ENCODE results near the gene TTC3.

Gene TTC3

GRCh38 chr21:37064841-37065240 is 8.2 kb upstream of the TTC3 start:
- Histone ChIP-seq H3K9me3 (ENCODE audit: severe bottlenecking) (no peaks in the 10 kb centered on the region), H3K4me1 (ENCODE audit: insufficient read depth, poor library complexity, severe bottlenecking) (peaks cover 9% of the 10 kb centered on the region), H3K27me3 (ENCODE audit: insufficient read depth, poor library complexity, severe bottlenecking) (no peaks in the 10 kb centered on the region), H3K27ac (ENCODE audit: poor library complexity, severe bottlenecking) (no peak overlapping the region), H3K4me3 (ENCODE audit: severe bottlenecking) (no peak overlapping the region), H3K36me3 (ENCODE audit: low read depth) (peaks cover 34% of the 10 kb centered on the region)
- no peak for TF ChIP-seq CTCF (IDR thresholded peaks at IDR 0.05; ENCODE audit: poor library complexity, severe bottlenecking)
- no peak for ATAC-seq (ENCODE audit: low read depth)
- no peak for DNase-seq (ENCODE audit: low spot score)

- Histone ChIP-seq H3K4me1 (ENCODE audit: insufficient read depth, poor library complexity, severe bottlenecking) (peaks cover 1% of the 10 kb centered on the region), H3K4me3 (ENCODE audit: severe bottlenecking) (no peak overlapping the region), H3K27ac (ENCODE audit: poor library complexity, severe bottlenecking) (no peak overlapping the region), H3K9me3 (ENCODE audit: severe bottlenecking) (no peaks in the 10 kb centered on the region), H3K36me3 (ENCODE audit: low read depth) (peaks cover 37% of the 10 kb centered on the region), H3K27me3 (ENCODE audit: insufficient read depth, poor library complexity, severe bottlenecking) (no peaks in the 10 kb centered on the region)
- ATAC-seq (ENCODE audit: low read depth), result no peak
- TF ChIP-seq CTCF (IDR thresholded peaks at IDR 0.05; ENCODE audit: poor library complexity, severe bottlenecking), result no peak
- DNase-seq (ENCODE audit: low spot score), result no peak
Measured at GRCh38 chr21:37065561-37066177, 7.4 kb upstream of the TTC3 start.

GRCh38 chr21:37071561-37072273 is 1.3 kb upstream of the TTC3 start:
- Histone ChIP-seq H3K9me3 (ENCODE audit: severe bottlenecking) (no peaks in the 10 kb centered on the region), H3K4me3 (ENCODE audit: severe bottlenecking) (peak overlapping the region; percentile 88), H3K27me3 (ENCODE audit: insufficient read depth, poor library complexity, severe bottlenecking) (no peaks in the 10 kb centered on the region), H3K4me1 (ENCODE audit: insufficient read depth, poor library complexity, severe bottlenecking) (no peaks in the 10 kb centered on the region), H3K27ac (ENCODE audit: poor library complexity, severe bottlenecking) (peak overlapping the region; percentile 74), H3K36me3 (ENCODE audit: low read depth) (peaks cover 23% of the 10 kb centered on the region)
- ATAC-seq (ENCODE audit: low read depth), result no peak
- TF ChIP-seq CTCF (IDR thresholded peaks at IDR 0.05; ENCODE audit: poor library complexity, severe bottlenecking), result no peak
- no peak for DNase-seq (ENCODE audit: low spot score)

GRCh38 chr21:37072274-37072987 is 623 bp upstream of the TTC3 start:
- ATAC-seq (ENCODE audit: low read depth), result peak; percentile 76
- H3K4me1 ChIP-seq (ENCODE audit: insufficient read depth, poor library complexity, severe bottlenecking), result no peaks in the 10 kb centered on the region
- no peaks in the 10 kb centered on the region for H3K9me3 ChIP-seq (ENCODE audit: severe bottlenecking)
- peak overlapping the region; percentile 88 for H3K4me3 ChIP-seq (ENCODE audit: severe bottlenecking)
- no peak for TF ChIP-seq CTCF (IDR thresholded peaks at IDR 0.05; ENCODE audit: poor library complexity, severe bottlenecking)
- H3K27me3 ChIP-seq (ENCODE audit: insufficient read depth, poor library complexity, severe bottlenecking), result no peaks in the 10 kb centered on the region
- H3K27ac ChIP-seq (ENCODE audit: poor library complexity, severe bottlenecking), result peak overlapping the region; percentile 74
- peak; percentile 86 for DNase-seq (ENCODE audit: low spot score)
- H3K36me3 ChIP-seq (ENCODE audit: low read depth), result peaks cover 17% of the 10 kb centered on the region

Data from RWPE2 (cell line).